Hepatic stellate cell (primary cell): ENCODE data around the gene FCRLB.
"Not testable (repeated sequence)": the region's sequence is repeated elsewhere in the genome, so short reads cannot be mapped to it uniquely, and the experiment has no call there.

ENCODE experiments used
- DNase-seq: peaks from one replicate; pipeline ENCODE4 v3.0.0; 2011; ENCODE audit warnings: low spot score

FCRLB gene

DNA sequence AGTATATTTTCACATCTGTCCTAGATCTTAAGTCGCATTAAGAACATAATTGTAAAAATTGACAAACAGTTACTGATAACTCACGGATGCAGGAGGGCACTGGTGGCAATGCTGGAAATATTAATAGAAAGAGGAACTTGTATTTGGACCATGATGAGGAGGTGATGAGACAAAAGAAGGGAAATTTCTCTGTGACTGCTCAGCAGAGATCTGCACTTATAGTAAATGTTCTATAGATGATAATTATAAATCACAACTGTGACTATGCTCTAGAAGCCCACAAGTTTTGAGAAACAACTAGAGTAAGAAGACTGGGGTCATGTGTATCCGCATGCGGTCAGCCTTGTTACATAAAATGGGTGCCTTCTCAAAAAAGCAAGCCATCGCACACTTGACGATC is 19.6 kb downstream of the FCRLB start:
- DNase-seq, result no peak

DNA sequence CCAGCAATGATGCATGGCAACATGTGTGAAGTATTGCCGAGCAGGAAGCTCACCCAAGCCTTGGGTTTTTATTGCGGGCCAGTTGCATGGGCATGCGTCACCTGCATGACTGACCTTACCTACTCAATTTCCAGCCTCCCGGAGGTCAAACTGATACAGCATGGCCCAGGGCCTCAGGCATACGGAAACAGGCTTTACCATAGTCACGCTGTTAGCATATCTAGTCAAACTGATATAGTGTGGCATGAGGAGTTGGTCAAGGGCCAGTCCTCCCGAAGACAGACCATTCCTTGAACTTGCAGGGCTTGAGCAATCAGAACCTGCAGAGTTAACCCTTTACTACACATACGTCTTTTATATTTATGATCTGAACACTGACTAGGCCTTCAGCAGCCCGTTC is 21.9 kb downstream of the FCRLB start:
- DNase-seq, result no peak

DNA sequence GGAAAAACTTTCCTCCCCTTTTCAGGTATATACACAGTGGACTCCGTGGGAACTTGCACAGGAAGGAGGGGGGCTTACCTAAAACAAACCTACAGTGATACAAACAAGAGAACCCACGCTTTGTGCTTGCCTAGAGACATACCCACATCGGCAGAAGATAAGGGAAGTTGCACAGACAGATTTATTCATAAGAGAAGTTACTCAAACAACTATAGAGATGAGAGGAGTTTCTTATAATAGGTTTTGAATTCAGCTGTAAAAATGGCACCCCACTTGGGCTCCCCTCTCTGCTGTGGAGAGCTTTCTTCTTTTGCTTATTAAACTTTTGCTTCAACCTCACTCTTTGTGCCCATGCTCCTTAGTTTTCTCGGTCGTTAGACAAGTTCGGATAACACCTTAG is 26.5 kb downstream of the FCRLB start:
- no peak for DNase-seq

DNA sequence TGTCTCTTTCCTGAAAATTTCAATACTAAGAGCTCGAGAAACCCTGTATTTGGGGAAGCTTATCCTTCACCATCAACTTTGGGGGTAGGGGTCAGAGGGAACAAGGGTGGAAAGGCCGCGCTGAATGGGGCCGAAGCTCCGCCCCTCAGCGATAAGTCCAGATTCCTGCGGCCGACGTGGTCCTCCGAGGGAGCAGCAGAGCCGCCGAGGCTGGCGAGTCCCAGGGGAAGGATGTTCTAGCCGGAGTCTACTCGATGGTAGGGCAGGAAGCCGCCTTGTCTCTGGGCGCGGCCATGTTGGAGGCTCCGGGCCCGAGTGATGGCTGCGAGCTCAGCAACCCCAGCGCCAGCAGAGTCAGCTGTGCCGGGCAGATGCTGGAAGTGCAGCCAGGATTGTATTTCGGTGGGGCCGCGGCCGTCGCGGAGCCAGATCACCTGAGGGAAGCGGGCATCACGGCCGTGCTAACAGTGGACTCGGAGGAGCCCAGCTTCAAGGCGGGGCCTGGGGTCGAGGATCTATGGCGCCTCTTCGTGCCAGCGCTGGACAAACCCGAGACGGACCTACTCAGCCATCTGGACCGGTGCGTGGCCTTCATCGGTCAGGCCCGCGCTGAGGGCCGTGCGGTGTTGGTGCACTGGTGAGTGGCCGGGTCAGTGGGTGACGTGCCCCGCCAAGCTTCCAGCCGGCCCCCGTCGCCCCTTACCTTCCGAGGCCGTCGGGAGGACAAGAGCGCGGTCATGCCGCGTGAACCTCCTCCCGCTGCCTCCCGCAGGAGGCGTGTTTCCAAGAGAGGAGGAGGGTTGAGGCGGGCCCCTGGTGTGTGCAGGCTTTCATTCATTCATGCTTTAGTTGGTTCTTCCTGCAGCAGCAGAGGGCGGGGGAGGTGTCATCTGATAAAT is 28.4 kb downstream of the FCRLB start, which contains the start of gene DUSP12:
Gene DUSP12 (plus strand): TSS at position 278 of the 899 bp plus-strand sequence. CDS start 16 bp downstream, at position 294.
- peak; percentile 87 for DNase-seq

DNA sequence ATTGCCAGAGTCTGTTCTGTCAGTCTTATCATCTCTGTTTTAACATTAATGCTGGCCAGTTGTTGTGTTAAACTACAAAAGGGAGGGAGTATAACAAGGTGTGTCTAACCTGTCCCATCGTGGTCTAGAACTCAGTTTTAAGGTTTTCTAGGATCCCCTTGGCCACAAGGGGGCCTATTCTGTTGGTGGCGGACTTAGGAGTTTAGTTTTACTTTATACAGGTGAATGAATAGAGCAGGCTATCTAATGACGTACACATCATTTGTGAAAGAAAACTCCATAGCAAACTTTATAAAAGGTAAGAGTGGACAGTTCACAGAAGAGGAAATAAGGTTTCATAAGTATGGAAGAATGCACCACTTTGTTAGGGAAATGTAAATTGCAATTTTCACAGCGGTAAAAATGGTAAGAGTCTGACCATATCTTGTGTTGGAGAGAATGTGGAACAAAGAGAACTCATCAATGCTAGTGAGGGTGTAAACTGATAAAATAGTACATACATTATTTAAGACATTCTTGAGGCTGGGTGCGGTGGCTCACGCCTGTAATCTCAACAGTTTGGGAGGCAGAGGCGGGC is 42.3 kb downstream of the FCRLB start:
- no peak for DNase-seq

DNA sequence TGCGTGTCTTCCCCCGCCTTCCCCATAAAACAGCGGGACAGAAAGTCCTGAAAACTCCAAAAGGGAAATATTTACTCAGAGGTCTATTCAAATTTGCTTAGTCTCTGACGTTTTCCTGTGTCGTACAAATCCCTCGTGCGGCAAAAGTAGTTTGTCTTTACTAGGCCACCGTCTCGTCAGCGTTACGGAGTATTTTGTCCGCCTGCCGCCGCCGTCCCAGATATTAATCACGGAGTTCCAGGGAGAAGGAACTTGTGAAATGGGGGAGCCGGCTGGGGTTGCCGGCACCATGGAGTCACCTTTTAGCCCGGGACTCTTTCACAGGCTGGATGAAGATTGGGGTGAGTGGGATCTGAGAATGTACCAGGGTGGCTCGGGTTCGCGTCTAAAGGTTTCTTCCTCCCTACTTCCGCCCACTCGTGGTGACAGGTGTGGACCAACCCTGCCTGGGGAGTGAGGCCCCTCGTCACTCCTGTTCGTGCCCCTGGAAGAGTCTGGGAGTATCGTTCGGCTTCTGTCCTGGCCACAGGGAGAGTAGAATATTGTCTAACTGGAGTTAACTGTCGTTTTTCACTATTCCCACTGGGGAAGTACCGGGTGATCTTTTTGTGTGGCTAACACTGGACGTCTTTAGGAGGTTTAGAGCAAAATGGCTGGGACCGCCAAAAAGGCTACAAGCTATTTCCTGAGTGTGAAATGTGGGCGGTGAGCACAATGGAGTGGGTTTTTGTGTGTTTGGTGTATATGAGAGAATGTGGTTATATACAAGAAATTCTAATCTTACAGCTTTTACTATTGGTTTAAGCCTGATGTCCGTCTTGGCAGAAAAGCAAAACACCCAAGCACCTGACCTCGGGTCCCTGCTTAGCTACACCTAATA is 45.0 kb downstream of the FCRLB start, which contains the start of gene ATF6:
Gene ATF6 (plus strand): TSS at position 219 of the 880 bp plus-strand sequence. CDS start 41 bp downstream, at position 260.
- peak; percentile 76 for DNase-seq

DNA sequence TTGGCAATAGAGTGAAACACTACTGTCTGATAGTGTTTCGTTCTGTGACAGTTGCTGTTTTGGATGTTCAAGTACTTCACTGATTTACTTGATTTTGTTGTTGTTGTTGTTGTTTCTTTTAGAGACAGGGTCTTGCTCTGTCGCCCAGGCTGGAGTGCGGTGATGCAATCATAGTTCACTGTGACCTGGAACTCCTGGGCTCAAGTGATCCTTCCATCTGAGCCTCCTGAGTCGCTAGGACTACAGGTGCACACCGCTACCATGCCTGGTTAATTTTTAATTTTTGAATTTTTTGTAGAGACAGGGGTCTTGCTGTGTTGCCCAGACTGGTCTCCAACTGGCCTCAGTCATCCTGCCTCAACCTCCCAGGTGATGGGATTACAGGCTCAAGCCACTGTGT is 47.1 kb downstream of the FCRLB start:
- no peak for DNase-seq

DNA sequence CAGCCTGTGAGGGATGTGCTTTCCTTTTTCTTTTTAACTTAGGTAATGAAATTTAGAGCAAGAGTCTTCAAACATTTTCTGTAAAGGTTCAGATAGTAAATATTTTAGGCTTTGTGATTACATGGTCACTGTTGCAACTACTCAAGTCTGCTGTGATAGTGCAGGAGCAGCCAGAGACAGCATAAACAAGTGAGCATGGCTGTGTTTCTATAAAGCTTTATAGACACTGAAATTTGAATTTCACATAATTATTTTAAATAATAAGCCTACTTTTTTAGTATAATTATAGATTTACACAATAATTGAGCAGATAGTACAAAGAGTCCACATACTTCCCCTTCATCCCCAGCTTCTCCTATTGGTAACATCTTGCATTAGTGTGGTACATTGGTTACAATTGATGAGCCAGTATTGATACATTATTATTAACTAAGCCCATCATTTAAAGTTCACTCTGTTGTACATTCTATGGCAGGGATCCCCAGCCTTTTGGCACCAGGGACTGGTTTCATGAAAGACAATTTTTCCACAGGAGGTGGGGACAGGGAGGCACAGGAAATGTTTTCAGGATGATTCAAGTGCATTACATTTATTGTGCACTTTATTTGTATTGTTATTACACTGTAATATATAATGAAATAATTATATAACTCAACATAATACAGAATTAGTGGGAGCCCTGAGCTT is 47.8 kb downstream of the FCRLB start:
- DNase-seq, result no peak

DNA sequence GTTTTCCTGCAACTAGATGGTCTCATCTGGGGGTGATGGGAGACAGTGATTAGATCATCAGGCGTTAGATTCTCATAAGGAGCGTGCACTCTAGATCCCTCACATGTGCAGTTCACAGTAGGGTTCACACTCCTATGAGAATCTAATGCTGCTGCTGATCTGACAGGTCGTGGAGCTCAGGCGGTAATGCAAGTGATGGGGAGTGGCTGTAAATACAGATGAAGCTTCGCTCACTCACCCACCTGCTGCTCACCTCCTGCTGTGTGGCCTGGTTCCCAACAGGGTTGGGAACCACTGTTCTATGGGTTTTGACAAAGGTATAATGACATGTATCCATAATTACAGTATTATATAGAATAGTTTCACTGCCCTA is 48.3 kb downstream of the FCRLB start:
- not testable (repeated sequence) for DNase-seq

DNA sequence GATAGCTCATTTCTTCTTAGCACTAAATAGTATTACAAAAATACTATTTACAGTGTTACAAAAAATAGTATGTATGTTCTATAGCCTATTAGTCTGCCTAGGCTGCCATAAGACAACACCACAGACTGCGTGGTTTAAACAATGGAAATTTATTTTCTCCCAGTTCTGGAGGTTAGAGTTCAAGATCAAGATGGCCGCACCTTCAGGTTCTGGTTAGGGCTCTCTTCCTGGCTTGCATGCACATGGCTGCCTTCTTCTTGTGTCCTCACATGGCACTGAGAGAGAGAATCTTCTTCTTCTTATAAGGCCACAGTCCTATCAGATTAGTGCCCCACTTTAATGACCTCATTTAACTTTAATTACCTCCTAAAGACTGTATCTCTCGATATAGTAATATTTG is 48.9 kb downstream of the FCRLB start:
- DNase-seq, result no peak

DNA sequence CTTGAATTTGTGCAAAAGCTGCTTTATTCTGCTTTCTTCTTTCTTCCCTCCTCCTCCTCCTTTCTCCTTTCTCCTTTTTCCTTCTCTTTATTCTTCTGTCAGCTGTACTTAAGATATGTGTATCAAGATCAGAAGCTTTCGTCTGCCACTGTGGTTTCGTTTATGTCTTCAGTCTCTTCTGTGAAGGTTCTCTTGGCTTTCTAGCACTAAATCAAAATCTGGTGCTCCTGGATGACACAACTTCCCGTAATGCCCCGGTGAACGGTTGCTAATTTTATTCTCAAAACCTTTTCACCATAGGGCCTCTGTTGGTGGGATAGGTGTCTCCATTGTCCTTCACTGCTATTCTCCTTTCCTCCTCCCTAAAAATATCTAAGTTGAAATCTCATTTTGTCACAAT is 49.8 kb downstream of the FCRLB start:
- no peak for DNase-seq

DNA sequence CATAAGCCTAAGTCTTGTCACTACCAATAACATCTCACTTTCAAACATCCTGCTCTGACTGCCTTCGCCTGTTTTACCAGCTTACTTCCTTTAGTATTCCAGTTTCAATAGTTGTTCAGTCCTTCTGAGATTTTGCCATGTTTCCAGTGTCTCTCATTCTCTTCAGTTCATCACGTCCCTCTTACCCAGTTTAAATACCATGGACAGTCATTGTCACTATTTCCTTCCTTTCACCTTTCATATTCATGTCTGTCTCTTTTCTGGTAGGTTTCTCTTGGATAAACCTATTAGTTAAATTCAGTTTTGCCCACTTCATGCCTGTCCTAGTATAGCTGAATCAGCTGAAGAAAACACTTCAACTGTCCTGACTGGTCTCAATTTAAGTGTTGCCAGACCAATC is 50.6 kb downstream of the FCRLB start:
- no peak for DNase-seq

DNA sequence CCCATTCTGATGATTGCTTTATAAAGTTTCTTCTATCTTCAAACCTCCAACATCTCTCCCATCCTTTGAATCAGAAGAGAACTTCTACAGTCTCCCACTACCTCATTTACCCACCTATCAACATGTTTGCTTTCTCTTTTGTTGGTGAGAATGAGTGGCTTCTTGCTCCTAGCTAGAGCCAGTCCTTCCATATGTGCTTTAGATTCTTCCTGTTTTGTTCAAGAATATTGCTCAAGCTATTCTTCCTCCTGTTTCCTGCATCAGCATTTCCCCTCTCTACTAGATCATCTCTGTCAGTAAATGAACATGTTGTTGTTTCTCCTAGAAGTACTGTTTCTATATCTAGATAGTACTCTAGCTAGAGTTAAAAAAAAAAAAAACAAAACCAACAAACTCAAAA is 51.1 kb downstream of the FCRLB start:
- DNase-seq, result no peak

DNA sequence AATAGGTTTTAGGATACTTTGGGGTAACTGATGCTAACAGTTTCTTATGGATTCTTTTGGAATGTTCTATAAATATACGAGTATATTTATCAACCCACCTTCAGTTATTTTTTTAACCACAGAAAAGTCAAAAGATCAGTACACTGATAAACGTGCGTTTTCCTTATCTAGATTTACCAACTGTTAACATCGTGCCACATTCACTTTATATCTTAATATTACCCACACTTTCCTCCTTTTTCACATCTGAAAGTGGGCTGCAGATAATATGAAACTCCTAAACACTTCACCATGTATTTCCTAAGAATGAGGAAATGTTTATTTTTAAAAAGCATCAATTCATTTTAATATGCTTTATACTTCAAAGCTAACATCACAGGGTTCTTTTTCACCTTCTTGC is 52.4 kb downstream of the FCRLB start:
- no peak for DNase-seq

DNA sequence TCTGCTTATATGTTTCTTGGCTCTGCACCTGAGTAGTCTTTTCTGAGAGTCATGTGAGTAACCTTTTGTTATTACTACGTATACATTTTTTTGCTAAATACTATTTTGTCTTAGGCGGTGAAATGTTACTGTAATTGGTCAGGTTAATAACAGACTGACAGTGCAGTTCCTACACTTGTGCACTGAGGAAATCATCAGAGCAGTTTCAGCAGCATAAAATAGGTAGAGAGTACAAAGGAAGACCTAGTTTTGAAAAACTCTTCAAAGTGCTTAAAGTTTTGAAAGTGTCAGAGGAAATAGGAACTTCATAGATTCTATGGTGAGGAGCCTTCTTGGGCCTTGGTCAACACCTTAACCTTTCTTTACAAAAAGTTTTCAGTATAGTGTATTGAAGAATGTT is 55.9 kb downstream of the FCRLB start:
- DNase-seq, result no peak
